Smooth muscle cell (in vitro differentiated cells): ENCODE results near the gene NOL3. TPM values are rescaled to one million over a fixed set of nuclear protein-coding genes. Genes with fewer than 3 reads are reported as not detected.

Source experiments
- DNase-seq: peaks from one replicate; lab custom pipeline; 2025; ENCODE audit not compliant: unreplicated experiment; lab: John Stamatoyannopoulos, UW
- H2AFZ ChIP-seq: fragments of 200-600 bp; sonication (generic); 2 replicates; pipeline ENCODE4 v1.6.0; 2016; ENCODE audit warnings: antibody characterized with exemption, low read depth, mild to moderate bottlenecking
- H3F3A ChIP-seq: fragments of 200-600 bp; sonication (generic); 2 replicates; pipeline ENCODE4 v1.6.0; 2017; ENCODE audit warnings: antibody characterized with exemption, low read depth
- H3K27ac ChIP-seq: fragments of 200-600 bp; sonication (generic); 2 replicates; pipeline ENCODE4 v1.5.1; 2016; ENCODE audit warnings: low read depth, mild to moderate bottlenecking
- H3K27me3 ChIP-seq: fragments of 200-600 bp; sonication (generic); 2 replicates; pipeline ENCODE4 v1.6.1; 2016; ENCODE audit warnings: low read depth, mild to moderate bottlenecking
- H3K36me3 ChIP-seq: fragments of 200-600 bp; sonication (generic); 2 replicates; pipeline ENCODE4 v1.5.1; 2016; ENCODE audit warnings: low read depth
- H3K4me1 ChIP-seq: fragments of 200-600 bp; sonication (generic); 2 replicates; pipeline ENCODE4 v1.5.1; 2016; ENCODE audit warnings: low read depth
- H3K4me2 ChIP-seq: fragments of 200-600 bp; sonication (generic); 2 replicates; pipeline ENCODE4 v1.6.0; 2016; ENCODE audit warnings: mild to moderate bottlenecking
- H3K4me3 ChIP-seq: fragments of 200-600 bp; sonication (generic); 2 replicates; pipeline ENCODE4 v1.5.1; 2016; ENCODE audit warnings: mild to moderate bottlenecking
- H3K79me2 ChIP-seq: fragments of 200-600 bp; sonication (generic); 2 replicates; pipeline ENCODE4 v1.6.0; 2016; ENCODE audit warnings: low read depth, mild to moderate bottlenecking
- H3K9ac ChIP-seq: fragments of 200-600 bp; sonication (generic); 2 replicates; pipeline ENCODE4 v1.6.0; 2016; ENCODE audit warnings: low read depth
- H3K9me3 ChIP-seq: fragments of 200-600 bp; sonication (generic); replicated peaks from 2 replicates; pipeline ENCODE4 v1.5.1; 2016; ENCODE audit warnings: low read depth
- H4K20me1 ChIP-seq: fragments of 200-600 bp; sonication (generic); 2 replicates; pipeline ENCODE4 v1.6.0; 2016; ENCODE audit warnings: low read depth
- CTCF ChIP-seq: fragments of 200-600 bp; sonication (generic); IDR thresholded peaks from 2 replicates; pipeline ENCODE4 v1.5.1; 2017; ENCODE audit warnings: borderline replicate concordance, mild to moderate bottlenecking, antibody characterized with exemption; ENCODE audit not compliant: insufficient read depth, poor library complexity, severe bottlenecking
- WGBS: methylation state at CpG from one replicate; pipeline ENCODE4 v1.1.7; 2016; ENCODE audit warnings: low lambda C conversion rate; 5-methylcytosine and 5-hydroxymethylcytosine counted together
- polyA plus RNA-seq: library from polyadenylated mRNA; unstranded; fragments of >200 nt; fragmentation: Nextera tagmentation; extraction: Ambion mirVana; gene quantifications from 2 replicates; pipeline ENCODE4 v1.2.1, GENCODE V29; 2016
- total RNA-seq: library from RNA; depleted of rRNA; stranded (reverse); fragments of >200 nt; gene quantifications from 2 replicates; pipeline ENCODE4 v1.2.3, GENCODE V29; 2014

The NOL3 gene
- total and polyA plus RNA-seq, 2 experiments from 2014 or later = 33.0 to 36.4 TPM

DNA sequence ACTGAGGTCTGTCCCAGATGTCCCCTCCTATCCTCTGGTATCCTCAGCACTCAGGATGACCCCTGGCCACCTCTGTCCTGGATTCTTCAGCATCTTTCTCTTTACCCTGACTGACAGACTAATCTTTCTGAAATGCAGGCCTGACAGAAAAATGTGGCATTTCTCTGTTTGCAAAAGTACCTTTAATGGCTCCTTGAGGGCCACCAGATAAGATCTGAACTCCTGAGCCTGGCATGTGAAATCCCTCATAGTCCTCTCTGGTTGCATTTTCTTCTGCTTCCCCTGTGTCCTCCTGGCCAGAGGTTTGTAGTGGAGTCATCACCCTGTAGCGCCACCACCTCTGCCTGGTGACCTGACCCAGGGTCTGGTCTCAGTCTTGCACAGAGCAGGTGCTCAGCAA is 26.5 kb downstream of the NOL3 start:
- WGBS = 100% methylated on average over 1 of the region's 1 CpG
- Histone ChIP-seq H3K4me3 (no peak overlapping the region), H3K9me3 (no peaks in the 10 kb centered on the region), H3K4me2 (no peak overlapping the region), H3K27ac (no peak overlapping the region), H2AFZ (no peak overlapping the region), H3K36me3 (no peaks in the 10 kb centered on the region), H3F3A (peaks cover 7% of the 10 kb centered on the region), H3K79me2 (peaks cover 24% of the 10 kb centered on the region), H3K9ac (no peak overlapping the region), H4K20me1 (peaks cover 49% of the 10 kb centered on the region), H3K4me1 (peaks cover 12% of the 10 kb centered on the region), H3K27me3 (no peaks in the 10 kb centered on the region)
- no peak for TF ChIP-seq CTCF
- no peak for DNase-seq

GRCh38 chr16:67197704-67198103 is 27.4 kb downstream of the NOL3 start:
- H3K9ac ChIP-seq = no peak overlapping the region
- no peak overlapping the region for H3K4me3 ChIP-seq
- no peak overlapping the region for H2AFZ ChIP-seq
- no peaks in the 10 kb centered on the region for H3K36me3 ChIP-seq
- peaks cover 7% of the 10 kb centered on the region for H3F3A ChIP-seq
- H3K4me1 ChIP-seq = peaks cover 10% of the 10 kb centered on the region
- no peaks in the 10 kb centered on the region for H3K9me3 ChIP-seq
- H3K79me2 ChIP-seq = peaks cover 17% of the 10 kb centered on the region
- no peak overlapping the region for H3K4me2 ChIP-seq
- peaks cover 44% of the 10 kb centered on the region for H4K20me1 ChIP-seq
- DNase-seq = no peak
- no peak for TF ChIP-seq CTCF
- H3K27me3 ChIP-seq = no peaks in the 10 kb centered on the region
- 89% methylated on average over 6 of the region's 6 CpGs for WGBS
- no peak overlapping the region for H3K27ac ChIP-seq

DNA sequence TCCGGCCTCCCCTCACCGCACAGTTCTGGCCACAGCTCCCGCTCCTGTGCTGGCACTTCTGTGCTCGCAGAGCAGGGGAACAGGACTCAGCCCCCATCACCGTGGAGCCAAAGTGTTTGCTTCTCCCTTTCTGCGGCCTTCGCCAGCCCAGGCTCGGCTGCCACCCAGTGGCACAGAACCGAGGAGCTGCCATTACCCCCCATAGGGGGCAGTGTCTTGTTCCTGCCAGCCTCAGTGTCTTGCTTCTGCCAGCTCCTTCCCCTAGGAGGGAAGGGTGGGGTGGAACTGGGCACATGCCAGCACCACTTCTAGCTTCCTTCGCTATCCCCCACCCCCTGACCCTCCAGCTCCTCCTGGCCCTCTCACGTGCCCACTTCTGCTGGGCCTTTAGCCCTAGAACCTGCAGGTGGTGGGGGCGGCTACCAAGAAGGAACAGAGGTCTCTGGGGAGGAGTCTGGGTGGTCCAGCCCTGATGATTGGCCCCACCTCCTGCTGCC is 27.9 kb downstream of the NOL3 start:
- H3K36me3 ChIP-seq = no peaks in the 10 kb centered on the region
- H3K79me2 ChIP-seq = peaks cover 12% of the 10 kb centered on the region
- peaks cover 4% of the 10 kb centered on the region for H3K4me1 ChIP-seq
- peaks cover 38% of the 10 kb centered on the region for H4K20me1 ChIP-seq
- 84% methylated on average over 10 of the region's 12 CpGs for WGBS
- DNase-seq = no peak
- H3K27me3 ChIP-seq = no peaks in the 10 kb centered on the region
- no peak overlapping the region for H2AFZ ChIP-seq
- H3F3A ChIP-seq = peaks cover 7% of the 10 kb centered on the region
- H3K9me3 ChIP-seq = no peaks in the 10 kb centered on the region
- TF ChIP-seq CTCF = peak; percentile 40
- H3K4me2 ChIP-seq = no peak overlapping the region
- H3K9ac ChIP-seq = no peak overlapping the region
- H3K4me3 ChIP-seq = no peak overlapping the region
- H3K27ac ChIP-seq = no peak overlapping the region
